ENCODE results near the gene SMYD2. TPM values are rescaled to one million over a fixed set of nuclear protein-coding genes. Genes with fewer than 3 reads are reported as not detected.

Gene SMYD2
- total and polyA plus RNA-seq, 2 experiments from 2014 or later = 3.6 to 5.9 TPM

- peak overlapping the region; percentile 45 for H3K4me2 ChIP-seq
- H4K20me1 ChIP-seq (replicated peaks; ENCODE audit: insufficient read depth) = no peaks in the 10 kb centered on the region
- no peak for TF ChIP-seq STAT1 (IDR thresholded peaks at IDR 0.05; ENCODE audit: unreplicated experiment)
- TF ChIP-seq CREB1 (CRISPR knock-in tag; IDR thresholded peaks at IDR 0.05; ENCODE audit: low read depth) = peak; percentile 44; the same call in 1 of the 2 replicates
- peak; percentile 62; the same call in 1 of the 2 replicates for TF ChIP-seq NANOG (IDR thresholded peaks at IDR 0.05; ENCODE audit: borderline replicate concordance)
- TF ChIP-seq ZNF462 (CRISPR knock-in tag; IDR thresholded peaks at IDR 0.05) = peak; percentile 76
- TF ChIP-seq REST (IDR thresholded peaks at IDR 0.05; ENCODE audit: unreplicated experiment) = no peak
- TF ChIP-seq CTCF (conservative IDR thresholded peaks at IDR 0.05; ENCODE audit: low read depth in 2 of 2) = no peak
- H2AFZ ChIP-seq = no peak overlapping the region
- H3K79me2 ChIP-seq (replicated peaks; ENCODE audit: insufficient read depth) = no peaks in the 10 kb centered on the region
- Mint-ChIP-seq H3K27me3 (ENCODE audit: insufficient read depth, low read depth, poor library complexity) (peaks cover 69% of the 10 kb centered on the region), H3K4me1 (peaks cover 54% of the 10 kb centered on the region), H3K4me3 (peak overlapping the region; percentile 47; the same call in 2 of the 3 replicates), H3K36me3 (ENCODE audit: low read depth) (peaks cover 3% of the 10 kb centered on the region; the same call in 1 of the 3 replicates), H3K9me3 (no peaks in the 10 kb centered on the region; the same call in 2 of the 3 replicates), H3K27ac (peak overlapping the region; percentile 48; the same call in 1 of the 2 replicates)
- H3K4me1 ChIP-seq (ENCODE audit: insufficient read depth) = peaks cover 25% of the 10 kb centered on the region
- peaks cover 63% of the 10 kb centered on the region for H3K27me3 ChIP-seq (ENCODE audit: insufficient read depth)
- H3K36me3 ChIP-seq (ENCODE audit: insufficient read depth) = no peaks in the 10 kb centered on the region
- no peaks in the 10 kb centered on the region for H3K9me2 ChIP-seq (ENCODE audit: insufficient read depth)
- DNase-seq (ENCODE audit: low spot score) (peak; percentile 93), ATAC-seq (peak; percentile 85)
- H3F3A ChIP-seq (replicated peaks; ENCODE audit: low read depth) = no peaks in the 10 kb centered on the region
- H3K27ac ChIP-seq (ENCODE audit: low read depth) = peak overlapping the region; percentile 41; the same call in 1 of the 2 replicates
- H3K4me3 ChIP-seq = peak overlapping the region; percentile 17
Measured at GRCh38 chr1:214317300-214317699, 36.3 kb downstream of the SMYD2 start.

Measured in GM23338 (cell line).